HG03135 (cell line): Measurements from ENCODE around the gene PRICKLE3.
A peak's percentile ranks its signal among the peaks of the same experiment; 100 is the strongest.

Experiments
- ATAC-seq: cut with Tn5 transposase; IDR thresholded peaks from one replicate; pipeline ENCODE4 v1.9.1; 2021; ENCODE audit warnings: mild to moderate bottlenecking, moderate library complexity; ENCODE audit not compliant: unreplicated experiment

Gene PRICKLE3

DNA sequence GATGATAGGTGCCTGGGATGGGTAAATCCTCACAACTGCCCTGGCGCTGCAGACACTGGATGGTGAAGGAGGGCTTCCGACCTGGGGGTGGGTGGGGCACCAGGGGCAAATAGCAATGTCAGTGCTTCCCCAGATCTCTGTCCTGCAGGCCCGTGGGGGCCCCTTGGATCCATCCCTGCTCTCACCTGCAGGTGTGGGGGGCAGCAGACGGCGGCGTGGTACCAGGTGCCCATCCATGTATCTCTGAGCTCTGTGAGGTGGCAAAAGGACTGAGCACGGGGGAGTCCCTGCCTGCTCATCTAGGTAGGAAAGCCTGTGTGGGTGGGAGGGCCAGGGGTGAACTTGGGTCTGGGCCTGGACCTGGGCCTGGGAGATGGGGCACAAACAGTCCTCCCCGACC lies 20.4 kb upstream of the PRICKLE3 start:
- ATAC-seq = no peak

DNA sequence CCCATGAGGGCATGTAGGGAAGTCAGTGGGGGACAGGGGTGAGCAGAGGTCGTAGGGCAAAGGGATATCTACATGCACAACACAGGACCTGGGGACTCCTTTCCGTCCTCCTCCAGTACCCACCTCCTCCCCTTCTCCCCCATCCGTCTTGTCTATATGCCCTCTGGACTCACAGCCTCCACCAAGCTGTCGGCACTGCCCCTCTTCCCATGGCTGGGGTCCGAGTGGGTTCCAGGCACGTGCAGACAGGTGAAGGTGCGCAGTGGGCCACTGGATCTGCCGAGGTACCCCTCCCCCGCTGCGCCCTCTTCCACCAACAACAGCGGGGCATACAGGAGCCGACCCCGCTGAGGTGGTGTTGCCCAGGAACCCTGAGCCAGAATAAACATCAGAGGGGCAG lies 19.3 kb upstream of the PRICKLE3 start:
- ATAC-seq = no peak

DNA sequence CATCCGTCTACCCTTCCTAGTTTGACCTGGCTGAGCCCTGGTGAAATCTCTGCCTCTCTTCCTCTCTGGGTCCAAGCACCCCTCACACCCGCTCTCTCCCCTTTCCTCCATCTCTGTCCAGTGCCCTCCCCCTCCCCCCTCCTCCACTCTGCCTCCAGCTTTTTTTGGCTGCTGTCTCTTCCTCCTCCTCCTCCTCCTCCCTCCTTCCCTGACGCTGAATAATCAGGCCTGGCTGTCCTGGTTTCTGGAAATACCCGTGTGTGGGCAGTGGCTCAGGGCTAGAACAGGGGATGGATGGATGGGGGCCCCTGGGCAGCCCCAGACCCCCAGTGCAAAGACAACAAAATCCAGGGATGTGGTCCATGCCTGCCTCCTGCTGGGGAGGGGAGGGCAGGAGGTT lies 18.5 kb upstream of the PRICKLE3 start:
- ATAC-seq = no peak

DNA sequence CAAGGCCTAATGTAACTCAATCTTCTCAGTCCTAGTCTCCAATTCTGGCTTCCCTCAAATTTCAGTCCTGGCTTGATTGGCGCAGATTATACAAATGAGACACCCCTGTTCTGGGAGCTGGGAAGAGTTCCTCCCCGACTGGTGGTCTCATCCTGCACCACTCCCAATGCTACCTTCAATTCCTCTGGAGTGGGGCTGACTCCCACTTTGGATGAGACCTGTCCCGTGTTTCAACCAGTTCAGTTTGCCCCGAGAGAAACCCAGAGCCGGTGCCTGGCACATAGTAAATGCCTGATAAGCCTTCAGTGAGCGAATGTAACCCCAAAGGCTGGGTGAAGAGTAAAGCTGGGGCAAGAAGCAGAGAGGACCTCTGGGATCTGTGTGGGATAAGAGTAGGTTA lies 17.8 kb upstream of the PRICKLE3 start:
- no peak for ATAC-seq

DNA sequence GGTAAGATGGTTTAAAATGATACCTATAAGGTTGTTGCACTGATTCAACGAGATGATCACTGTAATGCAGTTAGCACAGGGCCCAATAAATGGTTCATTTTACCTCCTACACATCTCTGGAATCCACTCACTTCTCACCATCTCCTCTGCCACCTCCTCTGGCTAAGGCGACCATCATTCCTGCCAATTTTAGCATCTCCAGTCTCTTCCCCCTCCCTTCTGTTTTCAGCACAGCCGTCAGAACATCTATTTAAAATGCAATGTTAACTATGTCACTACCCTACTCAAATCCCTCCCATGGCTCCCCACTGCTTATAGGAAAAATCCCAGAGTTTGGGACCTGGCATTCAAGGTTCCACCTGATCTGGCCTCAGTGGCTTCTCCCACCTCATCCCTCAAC lies 17.4 kb upstream of the PRICKLE3 start:
- no peak for ATAC-seq

DNA sequence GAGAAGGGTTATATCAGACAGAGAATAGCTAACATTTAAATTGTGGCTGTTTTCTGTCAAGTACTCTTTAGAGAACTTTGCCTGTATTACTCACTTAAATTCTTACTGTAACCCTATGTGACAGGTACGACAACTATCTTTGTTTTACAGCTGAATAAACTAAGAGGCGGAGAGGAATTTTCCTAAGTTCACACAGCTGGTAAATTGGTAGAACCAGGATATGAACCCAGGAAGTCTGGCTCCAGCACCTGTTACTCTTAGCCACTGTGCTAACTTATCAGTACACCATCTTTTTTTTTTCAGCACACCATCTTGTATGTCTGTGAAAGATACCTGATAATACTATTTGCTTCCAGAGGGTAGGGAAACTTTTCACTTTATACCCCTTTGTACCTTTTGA lies 15.8 kb upstream of the PRICKLE3 start:
- no peak for ATAC-seq

DNA sequence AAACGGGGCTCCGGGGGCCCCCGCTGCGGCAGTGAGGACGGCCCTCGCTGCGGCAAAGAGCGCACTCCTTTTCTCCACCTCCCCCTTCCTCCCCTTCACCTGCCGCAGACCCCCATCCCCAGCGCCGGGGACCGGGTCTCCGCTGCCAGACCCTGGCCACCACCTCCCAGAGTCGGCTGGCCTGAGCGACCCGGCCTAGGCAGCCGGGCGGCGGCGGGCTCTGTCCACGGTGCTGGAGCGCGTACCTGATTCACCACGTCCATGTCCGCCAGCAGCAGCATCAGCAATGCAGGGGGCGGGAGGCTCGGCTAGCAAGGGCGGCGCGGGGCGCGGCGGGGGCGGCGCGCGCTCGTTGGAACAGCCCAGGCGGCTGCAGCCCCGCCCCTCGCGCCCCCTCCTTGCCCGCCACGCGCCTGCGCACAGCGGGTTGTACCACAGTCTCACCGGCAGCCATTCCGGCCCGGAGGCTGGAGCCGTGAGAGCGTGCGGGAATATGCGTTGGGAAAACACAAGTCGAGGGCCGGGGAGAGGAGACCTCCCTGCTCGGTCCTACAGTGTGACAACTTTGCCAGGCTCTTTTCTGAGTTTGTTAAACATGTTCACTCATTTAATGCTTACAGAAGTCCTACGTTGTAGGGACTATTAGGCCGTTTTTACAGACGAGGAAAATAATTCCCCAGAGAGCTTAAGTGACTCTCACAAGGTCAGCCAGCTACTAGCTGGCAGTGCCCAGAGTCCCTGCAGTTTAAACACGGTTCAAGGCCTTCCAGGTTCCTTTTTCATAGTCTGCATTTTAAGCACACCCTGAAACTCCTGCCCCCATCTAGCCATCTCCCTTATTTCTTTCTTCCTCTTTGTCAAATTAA lies 14.0 kb upstream of the PRICKLE3 start, which contains the start of gene SYP:
TSS of gene SYP (minus strand) at position 288 of the 866 bp plus-strand sequence. CDS start at position 281, 7 bp downstream.
- ATAC-seq = peak; percentile 97

DNA sequence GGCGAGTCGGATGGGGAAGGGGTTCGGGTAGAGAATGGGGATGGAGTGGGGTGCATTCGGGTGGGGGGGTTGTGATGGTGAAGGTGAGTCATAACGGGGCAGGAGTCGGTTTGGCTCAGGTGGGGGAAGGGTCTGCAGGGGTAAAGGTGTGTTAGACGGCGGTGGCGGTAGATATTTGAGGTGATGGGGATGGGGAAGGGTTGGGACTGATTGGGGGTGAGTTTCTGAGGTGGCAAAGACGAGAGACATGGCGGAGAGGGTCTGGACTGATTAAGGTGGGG lies 13.1 kb upstream of the PRICKLE3 start:
- ATAC-seq = no peak

DNA sequence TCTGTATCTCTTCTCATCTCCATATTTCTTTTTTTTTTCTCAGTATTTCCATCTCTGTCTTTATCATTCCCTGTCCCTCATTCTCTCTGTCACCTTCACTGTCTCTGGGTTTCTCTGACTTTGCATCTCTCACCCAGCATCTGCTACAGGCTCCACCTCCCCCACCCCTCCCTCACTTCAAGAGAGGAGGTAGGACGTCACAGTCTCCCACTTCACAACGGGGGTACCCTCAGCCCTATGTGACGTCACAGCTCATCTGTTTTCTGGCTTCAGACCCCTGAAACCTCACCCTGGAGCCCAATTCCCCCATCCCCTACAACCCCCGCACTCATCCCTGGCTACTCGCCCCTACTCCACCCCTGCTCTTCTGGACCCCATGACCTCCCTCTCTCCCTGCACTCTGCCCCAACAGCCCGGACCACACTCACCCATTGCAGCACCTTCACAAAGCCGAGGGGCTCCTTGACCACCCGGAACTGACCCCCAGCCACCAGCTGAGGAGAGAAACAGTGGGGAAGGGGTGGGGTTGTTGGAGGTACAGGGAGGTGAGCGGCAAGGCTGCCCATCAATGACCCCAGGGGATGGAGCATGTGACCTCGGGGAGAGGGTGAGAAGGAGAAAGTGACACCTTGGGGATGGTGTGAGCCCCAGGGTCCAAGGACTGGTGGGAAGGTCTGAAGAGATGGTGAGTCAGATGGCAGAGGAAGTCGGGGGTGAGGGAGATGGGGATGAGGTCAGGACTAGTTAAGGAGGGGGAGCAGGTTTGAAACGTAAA lies 12.6 kb upstream of the PRICKLE3 start:
- no peak for ATAC-seq

DNA sequence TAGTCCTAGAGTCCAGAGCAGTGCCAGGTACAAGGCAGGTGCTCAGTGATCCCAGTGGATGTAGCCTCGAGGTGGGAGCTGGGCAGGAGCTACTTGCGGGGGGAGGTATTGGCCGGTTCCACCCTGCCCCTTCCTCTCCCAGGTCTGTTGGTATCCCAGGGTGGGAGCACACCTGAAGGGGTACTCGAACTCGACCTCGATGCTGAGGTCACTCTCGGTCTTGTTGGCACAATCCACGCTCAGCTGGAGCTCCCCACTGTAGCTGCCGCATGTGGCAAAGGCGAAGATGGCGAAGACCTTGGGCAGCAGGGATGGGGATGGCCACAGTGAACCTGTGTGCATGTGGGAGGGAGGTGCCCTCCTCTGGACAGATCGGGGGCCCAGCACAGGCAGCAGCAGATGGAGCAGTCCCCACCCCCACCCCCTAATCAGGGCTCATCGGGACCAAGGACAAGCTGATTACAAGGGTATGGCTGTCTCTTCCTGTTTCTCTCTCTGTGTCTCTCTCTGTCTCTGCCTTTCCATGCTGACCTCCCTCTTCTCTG lies 11.4 kb upstream of the PRICKLE3 start:
- no peak for ATAC-seq

DNA sequence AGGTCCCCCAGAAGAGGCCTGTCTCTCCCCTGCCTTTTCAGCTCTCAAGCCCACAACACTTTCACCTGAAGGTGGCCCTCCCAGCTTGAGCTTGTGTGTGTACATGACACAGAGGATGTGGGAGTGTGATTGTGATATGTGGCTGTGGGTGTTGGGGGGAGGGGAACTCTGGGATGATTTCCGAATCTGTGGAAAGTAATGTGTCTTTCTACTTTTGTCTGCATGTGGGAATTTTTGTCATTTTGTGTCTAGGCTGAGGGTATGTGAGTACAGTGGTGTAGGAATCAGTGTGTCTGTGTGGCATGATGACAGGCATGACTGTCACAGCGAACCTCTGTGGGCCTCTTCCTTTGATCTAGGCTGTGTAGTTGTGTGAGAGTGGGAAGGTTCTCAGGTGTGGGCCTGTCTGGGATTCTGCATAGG lies 7.4 kb upstream of the PRICKLE3 start:
- ATAC-seq = no peak

DNA sequence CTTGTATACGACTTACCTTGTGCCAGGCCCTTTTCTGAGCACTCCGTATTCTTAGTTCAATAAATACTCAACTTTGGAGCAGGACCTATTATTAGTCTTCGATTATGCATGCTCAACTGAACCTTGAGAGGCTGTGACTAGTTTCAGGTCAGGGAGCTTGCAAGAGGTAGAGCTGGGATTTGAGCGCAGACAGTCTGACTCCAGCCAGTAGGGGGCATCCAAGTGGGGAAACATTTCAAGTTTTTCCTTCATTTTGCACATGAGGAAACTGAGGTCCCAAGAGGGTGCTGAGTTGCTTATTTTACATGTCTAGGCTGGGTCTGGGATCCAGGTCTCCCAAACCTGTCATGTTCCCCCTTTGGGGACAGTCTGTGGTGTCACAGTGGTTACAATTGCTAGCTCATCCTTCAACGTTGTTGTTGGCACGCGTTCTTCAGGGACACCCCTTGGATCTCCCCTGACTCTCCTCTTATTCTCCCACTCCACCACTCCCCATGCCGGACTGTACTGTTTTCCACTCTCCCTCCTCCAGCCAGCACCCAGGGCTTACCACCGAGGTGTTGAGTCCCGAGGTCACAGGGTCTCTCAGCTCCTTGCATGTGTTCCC lies 6.7 kb upstream of the PRICKLE3 start:
- no peak for ATAC-seq

DNA sequence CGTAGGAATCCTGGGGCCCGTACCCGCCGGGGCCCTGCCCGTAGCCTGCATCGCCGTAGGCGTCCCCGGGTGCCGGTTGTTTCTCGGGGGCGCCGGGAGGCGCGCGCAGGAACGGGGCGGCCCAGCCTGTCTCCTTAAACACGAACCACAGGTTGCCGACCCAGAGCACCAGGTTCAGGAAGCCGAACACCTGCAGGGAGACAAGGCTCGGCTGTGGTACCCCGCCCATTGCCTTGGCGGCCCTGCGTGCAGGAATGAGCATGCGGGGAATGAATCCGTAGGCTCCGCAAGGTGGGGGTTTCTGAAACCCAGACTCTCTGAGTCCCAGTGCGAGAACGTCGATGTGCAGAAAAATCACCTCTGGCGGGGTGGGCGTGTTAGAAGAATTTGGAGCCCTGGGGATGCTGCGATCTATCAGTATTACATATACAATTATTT lies 5.4 kb upstream of the PRICKLE3 start:
- peak; percentile 12 for ATAC-seq

DNA sequence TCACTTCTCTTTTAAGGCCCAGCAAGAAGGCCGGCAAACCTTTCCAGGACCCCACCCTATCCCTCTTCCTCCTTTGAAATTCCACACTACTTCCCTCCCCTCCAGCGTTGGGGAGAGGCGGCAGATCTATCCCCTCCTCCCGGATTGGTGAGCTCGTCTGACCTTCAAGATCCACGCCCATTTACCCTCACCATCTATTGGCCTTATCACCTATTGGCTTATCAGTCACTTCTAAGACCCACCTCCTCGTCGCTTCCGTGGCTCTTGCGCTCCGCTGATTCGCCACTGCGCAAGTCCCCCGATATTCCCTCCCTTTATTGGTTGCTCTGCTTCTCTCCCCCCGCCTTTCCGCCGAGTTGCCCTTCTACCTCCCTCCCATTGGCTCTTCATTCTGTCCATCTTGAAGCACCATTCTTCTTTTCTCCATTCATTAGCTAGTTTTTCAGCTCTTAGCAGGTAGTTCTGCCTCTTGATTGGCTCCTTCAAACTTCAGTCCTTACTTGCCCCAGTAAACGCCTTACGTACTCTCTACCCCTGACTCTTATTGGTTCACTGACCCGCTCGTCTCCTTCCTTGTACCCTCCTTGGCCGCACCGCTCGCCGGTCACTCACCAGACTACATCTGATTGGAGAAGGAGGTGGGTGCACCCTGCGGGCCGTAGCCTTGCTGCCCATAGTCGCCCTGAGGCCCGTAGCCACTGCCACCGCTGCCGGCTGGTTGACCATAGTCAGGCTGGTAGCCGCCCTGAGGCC lies 4.8 kb upstream of the PRICKLE3 start:
- ATAC-seq = peak; percentile 92

DNA sequence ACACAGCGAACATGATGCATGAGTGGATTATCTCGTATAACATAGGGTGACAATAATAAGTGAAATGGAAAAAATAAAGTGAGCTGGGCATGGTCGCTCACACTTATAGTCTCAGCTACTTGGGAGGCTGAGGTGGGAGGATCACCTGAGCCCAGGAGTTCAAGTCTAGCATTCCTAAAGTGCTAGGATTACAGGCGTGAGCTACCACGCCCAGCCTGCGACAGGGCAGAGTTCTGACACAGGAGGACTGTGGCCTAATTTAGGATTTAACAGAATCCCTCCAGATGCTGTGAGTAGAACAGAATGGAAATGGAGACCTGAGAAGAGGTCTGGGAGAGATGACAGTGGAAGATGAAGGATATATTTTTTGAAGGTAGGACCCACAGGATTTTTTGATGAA lies 3.4 kb upstream of the PRICKLE3 start:
- no peak for ATAC-seq

DNA sequence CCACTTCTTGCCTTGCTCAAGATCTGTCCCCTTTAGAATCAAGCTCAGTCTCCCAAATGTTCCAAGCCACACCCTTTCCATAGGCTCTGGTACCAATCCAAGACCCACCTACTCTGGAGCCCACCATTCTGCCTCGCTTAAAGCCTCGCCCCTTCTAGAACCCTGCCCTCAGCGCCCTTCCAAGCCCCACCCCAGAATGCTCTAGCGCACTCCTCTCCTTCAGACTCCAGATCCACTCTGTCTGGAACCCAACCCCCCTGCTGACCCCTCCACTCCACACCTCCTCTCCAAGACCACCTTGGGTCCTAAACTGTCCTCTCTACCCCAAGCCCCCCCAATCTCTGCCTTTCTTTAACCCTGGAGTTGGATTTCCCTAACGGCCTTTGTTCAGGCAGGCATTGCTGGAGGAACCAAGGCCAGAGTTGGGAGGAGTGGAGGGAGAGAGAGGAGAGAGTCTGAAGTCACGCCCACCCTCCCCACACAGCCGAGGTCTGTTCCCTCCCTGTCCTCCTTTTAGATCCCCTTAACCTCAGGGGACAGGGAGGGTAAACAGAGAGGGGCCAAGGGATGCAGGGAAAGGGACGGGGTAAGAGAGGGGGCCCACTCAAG lies 2.4 kb upstream of the PRICKLE3 start:
- no peak for ATAC-seq

DNA sequence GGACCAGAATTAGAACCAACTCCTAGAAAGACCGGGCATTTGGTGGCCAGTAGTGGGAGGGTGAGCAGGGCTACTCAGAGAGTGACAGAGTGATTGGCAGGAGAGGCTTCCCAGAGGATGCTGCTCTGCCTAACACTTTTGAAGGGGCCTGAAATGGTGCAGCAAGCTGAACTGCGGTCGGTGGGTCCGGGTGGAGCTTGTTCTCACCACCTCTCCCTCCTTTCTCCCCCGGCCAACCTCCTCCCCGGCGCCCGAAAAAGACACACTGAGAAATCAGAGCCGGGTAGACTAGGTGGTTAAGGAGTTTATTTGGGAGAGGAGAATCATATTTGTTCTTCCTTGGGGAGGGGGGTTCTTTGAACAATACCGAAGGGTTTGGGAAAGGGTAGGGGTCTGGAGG lies 1.4 kb upstream of the PRICKLE3 start:
- no peak for ATAC-seq

DNA sequence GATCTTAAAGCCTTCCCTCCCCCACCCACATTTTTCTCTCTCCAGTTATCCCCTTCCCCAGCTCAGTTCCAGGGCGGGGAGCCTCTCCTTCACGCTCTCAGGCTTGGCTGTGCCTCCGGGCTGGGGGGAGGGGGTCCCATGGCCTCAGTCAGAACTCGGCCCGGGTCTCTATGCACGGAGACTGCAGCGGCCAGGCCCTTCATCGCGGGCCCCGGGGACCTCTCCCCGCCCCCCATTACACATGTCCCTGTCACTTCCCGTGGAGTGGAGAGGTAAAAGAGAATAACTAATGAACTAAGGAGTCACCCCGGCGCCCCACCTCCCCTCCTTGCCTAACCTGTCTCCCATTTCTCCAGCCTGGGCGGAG lies 838 bp upstream of the PRICKLE3 start:
- ATAC-seq = no peak

DNA sequence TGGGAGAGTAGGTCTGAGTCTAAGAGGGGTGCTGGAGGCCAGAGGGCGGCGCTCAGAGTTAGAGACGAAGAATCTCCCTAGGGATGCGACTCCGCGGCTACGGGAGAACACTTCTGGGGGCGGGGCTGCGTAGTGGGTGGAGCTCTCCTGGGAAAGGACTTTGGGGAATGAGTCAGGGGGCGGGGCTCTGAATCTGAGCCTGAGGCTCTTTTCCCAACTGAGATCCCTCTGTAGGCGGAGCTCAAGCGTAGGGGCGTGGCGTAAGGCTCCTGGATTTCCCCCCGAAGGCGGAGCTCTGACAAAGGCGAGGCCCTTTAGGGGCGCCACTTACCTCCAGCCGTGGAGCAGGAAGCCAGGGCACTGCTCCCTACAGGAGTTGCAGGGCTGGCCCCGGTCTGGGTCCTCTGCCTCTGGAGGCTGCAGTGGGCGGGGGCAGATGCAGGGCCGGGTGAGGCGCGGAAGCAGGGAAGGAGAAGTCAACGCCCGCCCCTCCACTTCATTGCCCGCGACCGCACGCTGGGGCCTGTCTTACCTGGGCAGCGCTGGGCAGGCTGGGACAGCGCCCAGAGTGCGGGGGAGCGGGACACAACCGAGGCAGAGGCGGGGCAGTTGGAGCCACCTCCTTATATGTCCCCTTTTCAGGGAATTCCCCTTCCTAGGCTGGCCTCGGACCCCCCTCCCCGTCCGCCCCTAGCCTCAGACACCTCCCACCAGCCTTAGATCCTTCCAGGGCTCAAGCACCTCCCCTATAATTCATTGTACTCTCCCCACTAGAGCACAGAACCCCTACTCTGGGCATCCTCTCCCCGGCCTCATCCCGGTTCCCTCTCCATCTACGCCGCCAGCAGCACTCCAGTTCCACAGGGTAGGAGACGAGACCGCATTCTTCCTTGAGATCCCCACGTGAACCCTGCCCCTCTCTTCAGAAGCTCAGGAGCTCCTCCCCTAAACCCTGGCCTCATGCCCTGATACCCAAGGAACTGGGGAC lies 1.6 kb downstream of the PRICKLE3 start:
- no peak for ATAC-seq
